ENCODE measurements around the gene CTIF. TPM values are rescaled to one million over a fixed set of nuclear protein-coding genes. Genes with fewer than 3 reads are reported as not detected.

Gene CTIF
- polyA plus RNA-seq, 3 donors, result 0.38 to 8.7 (median 1.2) TPM

DNA sequence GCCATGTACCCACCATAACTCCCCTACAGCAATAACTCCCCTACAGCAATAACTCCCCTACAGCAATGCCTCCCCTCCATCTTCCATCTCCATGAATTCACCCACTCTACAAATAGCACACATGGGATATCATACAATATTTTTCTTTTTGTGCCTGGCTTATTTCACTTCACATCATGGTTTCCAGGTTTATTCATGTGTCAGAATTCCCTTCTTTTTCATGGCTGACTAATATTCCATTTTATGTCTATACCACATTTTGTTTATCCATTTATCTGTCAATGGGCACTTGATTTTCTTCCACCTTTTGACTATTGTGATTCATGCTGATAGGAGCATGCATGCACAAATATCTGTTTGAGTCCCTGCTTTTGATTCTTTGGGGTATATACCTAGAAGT is 233.6 kb downstream of the CTIF start:
- Mint-ChIP-seq H3K27me3 (ENCODE audit: low read depth in 3 of 3) (peaks cover 0 to 5% (median 5%) of the 10 kb centered on the region in 3 donors), H3K4me1 (peaks cover 23% of the 10 kb centered on the region), H3K27ac (no peak overlapping the region), H3K36me3 (peaks cover 31 to 37% of the 10 kb centered on the region in 2 donors), H3K9me3 (peaks cover 0 to 5% (median 0%) of the 10 kb centered on the region in 7 donors), H3K4me3 (no peak overlapping the region)
- Histone ChIP-seq H3K4me2 (replicated peaks; ENCODE audit: extremely low read depth, low read length, poor library complexity, severe bottlenecking) (no peak overlapping the region), H3K4me3 (replicated peaks in 1 of 3; ENCODE audit: low read depth in 2 of 3, low read length in 3 of 3) (no peak overlapping the region), H3K9me3 (replicated peaks in 1 of 2; ENCODE audit: control insufficient read depth in 1 of 2, insufficient read depth in 1 of 2, low read length in 2 of 2) (no peaks in the 10 kb centered on the region), H3K27me3 (ENCODE audit: control insufficient read depth in 2 of 2, insufficient read depth in 2 of 2, low read length in 2 of 2) (no peaks in the 10 kb centered on the region), H3K36me3 (replicated peaks in 1 of 2; ENCODE audit: control insufficient read depth in 1 of 2, insufficient read depth in 2 of 2, low read length in 2 of 2) (peaks cover 0 to 5% of the 10 kb centered on the region in 2 donors), H3K9ac (ENCODE audit: insufficient read depth, low read length, poor library complexity, severe bottlenecking) (no peak overlapping the region), H3K4me1 (ENCODE audit: control insufficient read depth in 1 of 2, insufficient read depth in 2 of 2, low read length in 2 of 2) (peaks cover 9 to 27% of the 10 kb centered on the region in 2 donors), H2AFZ (ENCODE audit: insufficient read depth, low read depth, low read length, poor library complexity, severe bottlenecking) (no peak overlapping the region), H3K27ac (ENCODE audit: low read depth in 1 of 2, low read length in 2 of 2) (no peak overlapping the region), H3K79me2 (ENCODE audit: insufficient read depth, low read length) (no peaks in the 10 kb centered on the region), H4K20me1 (ENCODE audit: insufficient read depth, low read length) (no peaks in the 10 kb centered on the region)
- intact Hi-C loops (cut with micrococcal nuclease), result loop anchor here (10.0 kb wide), 3 partner anchors 172 to 472 kb away; no protein-coding TSS in a partner anchor
- DNase-seq, result no peak
- TF ChIP-seq, protein P1, sequence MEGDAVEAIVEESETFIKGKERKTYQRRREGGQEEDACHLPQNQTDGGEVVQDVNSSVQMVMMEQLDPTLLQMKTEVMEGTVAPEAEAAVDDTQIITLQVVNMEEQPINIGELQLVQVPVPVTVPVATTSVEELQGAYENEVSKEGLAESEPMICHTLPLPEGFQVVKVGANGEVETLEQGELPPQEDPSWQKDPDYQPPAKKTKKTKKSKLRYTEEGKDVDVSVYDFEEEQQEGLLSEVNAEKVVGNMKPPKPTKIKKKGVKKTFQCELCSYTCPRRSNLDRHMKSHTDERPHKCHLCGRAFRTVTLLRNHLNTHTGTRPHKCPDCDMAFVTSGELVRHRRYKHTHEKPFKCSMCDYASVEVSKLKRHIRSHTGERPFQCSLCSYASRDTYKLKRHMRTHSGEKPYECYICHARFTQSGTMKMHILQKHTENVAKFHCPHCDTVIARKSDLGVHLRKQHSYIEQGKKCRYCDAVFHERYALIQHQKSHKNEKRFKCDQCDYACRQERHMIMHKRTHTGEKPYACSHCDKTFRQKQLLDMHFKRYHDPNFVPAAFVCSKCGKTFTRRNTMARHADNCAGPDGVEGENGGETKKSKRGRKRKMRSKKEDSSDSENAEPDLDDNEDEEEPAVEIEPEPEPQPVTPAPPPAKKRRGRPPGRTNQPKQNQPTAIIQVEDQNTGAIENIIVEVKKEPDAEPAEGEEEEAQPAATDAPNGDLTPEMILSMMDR (IDR thresholded peaks at IDR 0.05), result no peak

DNA sequence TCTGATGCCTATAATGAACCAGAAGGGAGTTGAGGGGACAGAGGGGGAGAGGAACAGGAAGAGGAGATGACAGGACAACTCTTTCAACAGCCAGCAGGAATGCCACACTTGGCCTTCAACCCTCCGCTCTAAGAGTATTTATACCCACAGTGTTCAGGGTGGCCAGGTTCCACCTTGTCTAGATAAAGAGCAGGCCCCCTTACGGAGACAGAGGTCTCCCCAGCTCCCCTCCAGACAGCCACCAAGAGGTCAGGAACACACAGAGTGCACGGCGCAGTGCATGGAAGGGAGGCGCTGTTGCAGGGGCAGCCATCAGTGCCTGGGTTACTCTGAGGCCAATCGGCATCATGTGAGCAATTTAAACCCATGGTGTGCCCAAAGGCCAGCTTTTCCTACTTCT is 235.0 kb downstream of the CTIF start:
- Mint-ChIP-seq H3K36me3 (peaks cover 32 to 35% of the 10 kb centered on the region in 2 donors), H3K27ac (no peak overlapping the region), H3K9me3 (peaks cover 0 to 5% (median 0%) of the 10 kb centered on the region in 7 donors), H3K27me3 (ENCODE audit: low read depth in 3 of 3) (peaks cover 0 to 9% (median 5%) of the 10 kb centered on the region in 3 donors), H3K4me1 (peaks cover 26% of the 10 kb centered on the region), H3K4me3 (no peak overlapping the region)
- no peaks in the 10 kb centered on the region for H3K79me2 ChIP-seq (ENCODE audit: insufficient read depth, low read length)
- no peaks in the 10 kb centered on the region for H4K20me1 ChIP-seq (ENCODE audit: insufficient read depth, low read length)
- 98% methylated on average over 6 of the region's 6 CpGs for whole genome bisulfite sequencing (ENCODE audit: insufficient coverage)
- peaks cover 13 to 32% of the 10 kb centered on the region in 2 donors for H3K4me1 ChIP-seq (ENCODE audit: control insufficient read depth in 1 of 2, insufficient read depth in 2 of 2, low read length in 2 of 2)
- intact Hi-C loops (cut with micrococcal nuclease), result loop anchor here (10.0 kb wide), 3 partner anchors 171 to 471 kb away; no protein-coding TSS in a partner anchor
- no peak overlapping the region for H2AFZ ChIP-seq (ENCODE audit: insufficient read depth, low read depth, low read length, poor library complexity, severe bottlenecking)
- H3K9me3 ChIP-seq (replicated peaks in 1 of 2; ENCODE audit: control insufficient read depth in 1 of 2, insufficient read depth in 1 of 2, low read length in 2 of 2), result no peaks in the 10 kb centered on the region
- no peak overlapping the region for H3K4me2 ChIP-seq (replicated peaks; ENCODE audit: extremely low read depth, low read length, poor library complexity, severe bottlenecking)
- DNase-seq, result no peak
- H3K27ac ChIP-seq (ENCODE audit: low read depth in 1 of 2, low read length in 2 of 2), result no peak overlapping the region
- H3K4me3 ChIP-seq (replicated peaks in 1 of 3; ENCODE audit: low read depth in 2 of 3, low read length in 3 of 3), result no peak overlapping the region
- H3K9ac ChIP-seq (ENCODE audit: insufficient read depth, low read length, poor library complexity, severe bottlenecking), result no peak overlapping the region
- TF ChIP-seq, protein P1 (IDR thresholded peaks at IDR 0.05), result no peak
- peaks cover 0 to 4% of the 10 kb centered on the region in 2 donors for H3K36me3 ChIP-seq (replicated peaks in 1 of 2; ENCODE audit: control insufficient read depth in 1 of 2, insufficient read depth in 2 of 2, low read length in 2 of 2)
- H3K27me3 ChIP-seq (ENCODE audit: control insufficient read depth in 2 of 2, insufficient read depth in 2 of 2, low read length in 2 of 2), result no peaks in the 10 kb centered on the region
